GM19238 (cell line): Measurements from ENCODE around the gene NUP98.

Experiments
- DNase-seq: peaks from one replicate; pipeline ENCODE4 v3.0.0; 2011; ENCODE audit warnings: low spot score; ENCODE audit not compliant: insufficient read length

The NUP98 gene

DNA sequence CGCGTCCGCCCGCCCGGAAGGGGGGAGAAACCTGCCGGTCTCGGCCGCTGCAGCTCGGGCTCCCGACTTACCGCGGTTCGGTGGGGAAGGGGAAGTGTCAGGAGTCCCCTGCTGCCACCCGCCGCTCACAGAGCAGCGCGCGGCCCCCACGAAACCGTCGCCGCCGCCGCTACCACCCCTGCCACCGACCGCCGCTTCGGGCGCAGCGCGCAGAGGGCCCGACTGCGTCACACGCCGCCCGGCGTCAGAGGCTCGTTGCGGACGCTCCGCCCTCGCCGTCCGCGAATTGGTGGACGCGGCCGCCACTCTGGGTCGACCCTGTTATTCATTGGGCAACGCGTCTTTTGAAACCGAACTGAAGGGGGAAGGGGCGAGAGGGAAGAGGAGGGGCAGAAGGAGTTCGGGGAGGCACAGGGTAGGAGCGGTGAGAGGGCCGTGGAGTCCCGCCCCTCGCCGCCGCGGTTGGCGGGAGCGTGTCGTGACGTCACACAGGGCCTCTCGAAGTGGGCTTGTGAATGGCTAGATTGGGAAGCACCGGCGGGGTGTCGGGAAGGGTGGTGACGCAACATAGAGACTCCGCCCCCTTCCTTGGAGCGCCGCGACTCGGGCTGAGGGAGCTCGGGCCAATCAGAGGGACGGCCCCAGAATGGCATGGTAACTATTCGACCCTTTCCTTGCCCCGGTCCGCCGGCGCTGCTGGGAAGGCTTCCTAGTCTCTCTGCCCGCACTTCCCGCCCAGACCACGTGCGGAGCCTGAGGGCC, at the start of gene NUP98:
Gene NUP98, minus strand, starts transcription at position 226 of the 762 bp plus-strand sequence. CDS start 15,437 bp downstream, outside the sequence.
- DNase-seq: peak; percentile 97

DNA sequence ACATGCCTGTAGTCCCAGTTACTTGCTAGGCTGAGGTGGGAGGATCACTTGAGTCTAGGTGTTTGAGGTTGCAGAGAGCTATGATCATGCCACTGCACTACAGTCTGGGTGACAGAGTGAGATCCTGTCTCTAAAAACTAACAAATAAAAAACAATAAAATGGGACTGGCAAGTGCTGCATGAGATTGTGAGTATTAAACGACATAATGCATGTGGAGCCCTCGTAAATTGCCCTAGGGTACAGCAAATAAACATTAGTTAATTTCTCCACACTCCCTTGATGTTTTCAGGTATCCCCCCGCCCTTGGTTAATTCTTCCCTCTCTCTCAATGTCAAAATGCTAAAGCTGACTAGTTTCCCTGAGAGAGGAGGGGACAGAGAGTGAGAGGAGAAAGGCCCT, 48.3 kb upstream of the NUP98 start:
- no peak for DNase-seq

DNA sequence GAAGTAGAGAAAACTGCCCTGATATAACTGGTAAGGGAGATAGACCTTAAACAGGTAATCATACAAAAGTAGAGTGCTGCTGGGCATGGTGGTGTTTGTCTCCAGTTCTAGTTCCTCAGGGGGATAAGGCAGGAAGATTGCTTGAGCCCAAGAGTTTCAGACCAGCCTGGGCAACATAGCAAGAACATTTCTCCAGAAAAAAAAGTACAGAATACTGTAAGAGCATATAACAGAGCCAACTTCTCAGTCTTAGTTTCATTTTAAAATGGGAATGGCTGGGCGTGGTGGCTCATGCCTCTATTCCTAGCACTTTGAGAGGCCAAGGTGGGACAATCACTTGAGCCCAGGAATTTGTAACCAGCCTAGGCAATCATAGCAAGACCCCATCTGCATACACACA, 47.9 kb upstream of the NUP98 start:
- no peak for DNase-seq

DNA sequence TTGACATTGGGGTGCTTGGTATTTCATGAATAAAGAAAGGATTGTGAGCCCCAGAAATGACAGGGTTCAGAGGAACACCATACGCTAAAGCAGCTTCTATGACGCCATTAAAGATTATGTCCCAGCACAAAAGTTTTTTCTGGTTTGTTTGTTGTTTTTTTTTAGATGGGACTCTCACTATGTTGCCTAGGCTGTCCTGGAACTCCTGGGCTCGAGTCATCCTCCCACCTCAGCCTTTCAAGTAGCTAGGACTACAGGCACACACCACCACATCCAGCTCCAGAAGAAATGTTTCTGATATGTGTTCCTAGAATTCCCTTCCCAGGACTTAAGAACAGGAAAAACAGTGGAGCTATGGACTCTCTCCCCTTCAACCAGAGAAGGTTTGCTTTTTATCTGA, 46.0 kb upstream of the NUP98 start:
- DNase-seq: no peak

DNA sequence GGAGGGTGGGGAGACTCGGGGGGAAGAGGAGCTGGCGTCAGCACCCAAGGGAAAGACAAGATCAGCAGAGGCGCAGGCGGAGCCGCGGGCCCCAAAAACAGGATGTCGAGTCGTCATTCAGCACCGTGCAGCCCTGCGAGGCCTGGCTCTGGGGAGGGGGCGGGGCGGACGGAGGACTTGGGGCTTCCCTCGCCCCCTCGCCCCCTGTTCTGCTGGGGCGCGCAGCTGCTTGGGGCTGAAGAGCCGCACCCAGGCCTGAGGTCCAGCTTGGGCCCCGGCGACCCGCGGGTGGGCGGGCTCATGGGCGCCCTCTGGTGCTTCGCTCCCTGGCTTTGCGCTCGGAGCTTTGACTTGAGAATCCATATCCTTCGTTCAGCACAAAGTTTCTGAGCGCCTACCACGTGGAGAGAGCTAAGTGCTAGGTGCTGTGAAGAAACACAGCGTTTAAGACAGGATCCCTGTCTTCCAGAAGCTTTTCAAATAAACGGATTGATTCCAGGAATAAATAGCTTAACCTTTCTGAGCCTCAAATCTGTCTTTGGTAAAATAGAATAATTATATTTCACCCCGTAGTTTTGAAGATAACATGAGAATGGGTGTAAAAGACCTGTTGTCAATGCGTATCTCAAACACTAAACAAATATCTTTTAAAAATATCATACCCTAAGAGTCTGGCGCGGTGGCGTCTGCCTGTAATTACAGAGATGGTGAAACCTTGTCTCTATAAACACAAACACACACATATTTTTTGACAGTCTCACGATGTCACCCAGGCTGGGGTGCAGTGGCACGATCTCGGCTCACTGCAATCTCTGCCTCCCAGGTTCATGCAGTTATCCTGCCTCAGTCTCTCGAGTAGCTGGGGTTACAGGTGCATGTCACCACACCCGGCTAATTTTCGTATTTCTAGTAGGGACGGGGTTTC, 44.3 kb upstream of the NUP98 start:
- DNase-seq: peak; percentile 60

DNA sequence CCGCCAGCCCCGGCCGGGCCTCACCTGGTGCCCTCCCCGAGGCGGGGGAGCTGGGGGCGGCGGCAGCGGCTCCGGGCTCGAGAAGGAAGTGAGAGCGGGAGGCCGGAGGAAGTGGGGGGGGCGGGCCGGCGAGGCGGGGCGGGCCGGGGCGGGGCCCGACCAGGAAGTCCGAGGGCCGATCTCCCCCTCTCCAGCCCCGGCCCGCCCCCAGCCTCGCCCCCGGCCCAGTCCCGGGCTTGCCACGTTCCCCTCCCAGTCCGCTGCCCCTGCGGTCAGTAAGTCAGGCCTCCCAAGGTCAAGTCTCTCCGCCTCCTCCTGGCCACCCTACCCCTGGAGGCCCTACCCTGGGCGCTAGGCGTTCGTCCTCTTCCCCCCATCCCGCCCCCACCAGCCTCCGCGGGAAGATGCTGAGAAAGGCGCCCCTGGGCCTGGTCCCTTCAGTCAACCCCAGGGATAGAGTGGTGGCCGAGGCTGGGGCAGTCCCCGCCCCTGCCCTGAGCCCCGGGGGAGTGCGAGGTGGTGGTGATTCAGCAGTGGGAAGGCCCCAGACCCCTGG, 43.6 kb upstream of the NUP98 start, which contains the start of gene RHOG:
Gene RHOG, minus strand, starts transcription at position 90 of the 556 bp plus-strand sequence. CDS start 12,821 bp downstream, outside the sequence.
- peak; percentile 82 for DNase-seq

DNA sequence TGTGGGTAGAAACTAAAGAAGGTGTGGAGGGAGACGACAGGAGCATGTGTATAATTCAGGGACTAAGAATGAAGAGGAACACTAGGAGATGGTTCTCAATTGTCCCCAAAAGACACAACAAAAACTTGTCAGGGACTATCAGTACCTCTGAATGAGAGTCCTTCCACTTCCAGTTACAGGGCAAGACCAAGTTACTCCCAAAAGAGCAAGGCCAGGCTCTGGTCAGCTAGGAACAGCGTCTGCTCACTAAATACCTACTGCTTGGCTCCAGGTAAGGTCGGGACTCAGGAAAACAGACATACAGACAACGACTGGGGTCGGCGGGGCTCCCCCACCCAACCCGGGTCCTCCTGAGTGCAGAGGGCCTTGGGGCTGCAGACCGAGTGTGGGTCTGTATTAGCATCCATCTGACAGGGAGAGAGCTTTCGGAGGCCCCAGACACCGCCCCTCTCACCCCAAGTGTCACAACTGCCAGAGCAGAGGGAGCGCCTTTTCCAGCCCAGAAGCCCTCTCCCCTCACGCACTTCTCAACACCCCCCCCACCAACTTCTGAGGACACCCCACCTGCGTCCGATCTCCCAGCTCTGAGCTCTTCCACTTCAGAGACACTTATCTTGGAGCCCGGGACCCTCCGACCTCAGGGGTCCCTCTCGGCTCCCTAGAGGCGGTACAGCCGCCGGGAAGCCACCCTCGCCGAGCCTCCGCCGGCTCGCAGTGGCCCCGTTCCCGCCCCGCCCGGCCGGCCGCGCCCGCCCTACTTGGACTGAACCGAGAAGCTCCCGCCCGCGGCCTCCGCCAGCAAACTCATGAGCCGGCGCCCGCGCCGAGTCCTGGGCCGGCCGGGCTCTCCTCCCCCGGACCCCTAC, 42.9 kb upstream of the NUP98 start:
- DNase-seq: no peak

DNA sequence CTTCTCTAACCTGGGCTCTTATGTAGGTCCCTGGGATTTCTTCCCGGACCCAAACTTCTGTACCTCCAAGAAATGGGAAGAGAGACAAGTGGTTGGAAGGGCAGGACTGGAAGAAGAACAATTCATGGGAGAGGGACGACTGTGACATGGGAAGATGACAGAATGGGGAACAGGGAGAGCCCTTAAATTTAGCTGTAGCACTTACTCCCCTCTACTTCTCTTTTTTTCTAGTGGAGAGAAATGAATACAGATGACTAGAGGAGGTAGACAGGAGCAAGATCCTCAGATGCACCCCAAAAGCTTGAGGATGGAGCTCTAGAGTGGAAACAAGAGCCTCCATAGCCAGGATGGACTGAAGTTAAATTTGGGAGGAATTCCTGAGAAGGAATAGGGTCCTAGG, 41.1 kb upstream of the NUP98 start:
- no peak for DNase-seq

DNA sequence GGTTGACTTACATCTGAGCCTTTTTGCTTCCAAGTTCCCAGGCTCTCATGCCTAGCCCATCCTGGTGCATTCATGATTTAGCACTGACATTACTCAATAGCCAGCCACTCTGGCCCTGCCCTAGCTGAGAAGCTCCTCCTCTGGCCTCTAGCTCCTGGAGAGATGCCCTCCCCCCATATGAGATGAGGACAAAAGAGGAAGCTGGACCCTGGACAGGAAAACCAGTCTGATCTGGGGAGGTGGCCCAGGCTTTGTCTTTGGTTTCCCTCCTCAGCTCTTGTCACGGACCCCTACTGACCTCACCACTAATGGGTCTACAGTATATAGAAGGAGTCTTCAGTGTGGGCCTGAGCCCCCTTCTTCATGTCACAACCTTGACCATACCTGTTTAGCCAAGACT, 40.4 kb upstream of the NUP98 start:
- no peak for DNase-seq

DNA sequence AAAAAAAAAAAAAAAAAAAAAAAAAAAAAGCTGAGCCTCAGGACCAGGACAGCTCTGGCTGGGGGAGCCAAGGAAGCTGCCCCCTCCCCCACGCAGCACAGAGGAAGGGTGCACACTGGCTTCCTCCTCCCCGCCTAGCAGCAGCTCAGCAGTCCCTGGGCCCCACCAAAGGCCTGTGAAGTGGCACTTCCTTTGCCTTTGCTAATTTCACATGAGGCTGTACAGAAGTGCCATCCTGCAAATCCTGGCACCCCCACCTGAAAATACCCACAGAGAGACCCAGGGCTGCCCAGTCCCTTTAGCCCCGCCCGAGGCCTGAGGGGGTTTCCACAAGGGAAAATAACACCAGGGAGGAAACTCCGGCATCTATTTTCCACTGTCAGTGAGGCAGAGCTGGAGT, 39.5 kb upstream of the NUP98 start:
- DNase-seq: no peak

DNA sequence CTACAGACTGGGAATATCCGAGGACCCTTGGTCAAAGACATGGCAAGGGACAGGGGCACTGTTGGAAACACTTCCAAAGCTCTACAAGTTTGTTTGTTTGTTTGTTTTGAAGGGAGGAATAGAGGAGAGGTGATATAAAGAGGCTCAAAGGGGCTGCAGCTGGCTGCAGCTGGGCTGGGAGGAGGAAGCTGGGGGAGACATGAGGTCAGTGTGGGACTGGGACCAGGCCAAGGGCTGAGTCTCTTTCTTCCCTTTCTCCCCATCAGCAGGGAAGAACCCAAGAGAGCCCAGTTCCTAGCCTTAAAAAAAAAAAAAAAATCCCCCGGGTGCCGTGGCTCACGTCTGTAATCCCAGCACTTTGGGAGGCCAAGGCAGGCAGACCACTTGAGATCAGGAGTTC, 38.4 kb upstream of the NUP98 start:
- DNase-seq: no peak

DNA sequence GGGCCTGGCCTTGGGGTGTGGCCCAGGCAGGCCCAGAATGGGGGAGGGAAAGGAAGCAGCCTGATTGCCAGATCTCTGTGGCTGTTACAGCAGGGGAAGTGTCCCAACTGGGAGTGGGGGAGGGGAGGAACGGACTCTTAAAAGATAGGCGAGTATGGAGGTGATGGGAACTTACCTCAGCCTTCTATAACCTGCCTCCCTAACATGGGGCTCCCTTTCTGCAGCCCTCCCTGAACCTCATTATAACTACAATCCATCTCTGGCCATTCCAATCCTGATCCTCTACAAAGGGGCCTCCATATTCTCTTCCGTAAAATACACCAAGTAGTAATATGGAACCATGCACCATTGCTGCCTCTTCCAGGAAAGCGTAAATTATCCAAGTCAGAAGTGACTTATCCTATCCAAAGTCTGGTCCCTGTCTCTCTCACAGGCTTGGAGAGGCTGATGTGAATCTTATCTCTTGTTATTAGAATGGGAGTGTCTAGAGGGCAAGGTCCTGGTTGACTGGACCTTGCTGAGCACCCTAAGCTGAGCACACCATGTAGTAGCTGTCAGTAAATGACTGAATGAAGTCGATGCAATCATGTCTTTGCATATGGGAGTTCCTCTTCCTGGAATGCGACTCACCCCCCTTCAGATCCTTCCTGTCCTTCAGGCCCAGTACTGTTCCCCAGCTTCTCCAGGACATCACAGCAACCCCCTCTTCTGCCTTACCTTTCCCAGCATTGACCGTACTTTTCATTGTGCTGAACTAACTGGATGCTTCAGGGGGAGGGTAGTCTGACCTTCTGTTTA, 37.5 kb upstream of the NUP98 start:
- DNase-seq: no peak

DNA sequence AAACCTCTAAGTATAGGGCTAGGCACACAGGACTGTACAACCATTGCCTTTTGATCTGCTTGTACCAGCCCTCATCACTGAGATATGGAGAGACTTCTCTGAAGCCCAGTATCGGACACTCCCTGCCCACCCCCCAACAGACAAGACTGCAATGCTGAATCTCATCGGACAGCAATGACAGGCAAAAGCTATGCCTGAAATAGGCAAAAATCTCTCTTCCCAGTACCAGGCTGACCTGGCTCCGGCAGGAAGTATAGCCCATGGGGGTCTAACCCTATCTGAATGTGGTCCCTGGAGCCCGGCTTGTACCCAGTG, 37.0 kb upstream of the NUP98 start:
- no peak for DNase-seq

DNA sequence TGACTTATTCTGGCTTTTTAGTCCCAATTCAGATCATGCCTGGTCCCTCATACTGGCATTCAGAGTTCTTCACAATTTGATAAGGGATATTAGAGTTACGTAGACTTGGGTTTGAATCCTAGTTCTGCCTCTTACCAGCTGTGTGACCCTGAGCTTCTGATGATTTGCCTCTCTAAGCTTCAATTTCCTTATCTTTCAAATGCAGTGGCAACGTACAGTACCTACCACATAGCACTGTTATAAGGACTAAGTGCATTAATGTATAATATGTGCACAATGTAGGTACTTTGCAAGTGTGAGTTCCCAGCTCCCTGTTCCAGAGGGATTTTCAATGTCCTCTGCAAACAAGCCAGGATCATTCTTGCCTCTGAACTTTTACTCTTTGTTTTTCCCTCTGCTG, 36.1 kb upstream of the NUP98 start:
- no peak for DNase-seq

DNA sequence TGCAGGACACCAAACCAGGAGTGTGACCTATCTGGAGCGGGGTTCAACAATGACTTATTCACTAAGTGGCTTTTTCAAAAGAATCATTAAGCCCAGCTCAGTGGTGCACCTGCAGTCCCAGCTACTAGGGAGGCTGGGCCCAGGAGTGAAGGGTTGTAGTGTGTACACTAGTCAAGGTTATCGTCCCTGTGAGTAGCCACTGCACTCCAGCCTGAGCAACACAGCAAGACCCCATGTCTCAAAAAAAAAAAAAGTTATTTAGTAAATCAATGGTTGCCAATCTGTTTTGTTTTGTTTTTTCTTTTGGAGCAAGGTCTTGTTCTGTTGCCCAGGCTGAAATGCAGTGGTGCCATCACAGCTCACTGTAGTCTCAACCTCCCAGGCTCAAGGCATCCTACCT, 35.5 kb upstream of the NUP98 start:
- no peak for DNase-seq

DNA sequence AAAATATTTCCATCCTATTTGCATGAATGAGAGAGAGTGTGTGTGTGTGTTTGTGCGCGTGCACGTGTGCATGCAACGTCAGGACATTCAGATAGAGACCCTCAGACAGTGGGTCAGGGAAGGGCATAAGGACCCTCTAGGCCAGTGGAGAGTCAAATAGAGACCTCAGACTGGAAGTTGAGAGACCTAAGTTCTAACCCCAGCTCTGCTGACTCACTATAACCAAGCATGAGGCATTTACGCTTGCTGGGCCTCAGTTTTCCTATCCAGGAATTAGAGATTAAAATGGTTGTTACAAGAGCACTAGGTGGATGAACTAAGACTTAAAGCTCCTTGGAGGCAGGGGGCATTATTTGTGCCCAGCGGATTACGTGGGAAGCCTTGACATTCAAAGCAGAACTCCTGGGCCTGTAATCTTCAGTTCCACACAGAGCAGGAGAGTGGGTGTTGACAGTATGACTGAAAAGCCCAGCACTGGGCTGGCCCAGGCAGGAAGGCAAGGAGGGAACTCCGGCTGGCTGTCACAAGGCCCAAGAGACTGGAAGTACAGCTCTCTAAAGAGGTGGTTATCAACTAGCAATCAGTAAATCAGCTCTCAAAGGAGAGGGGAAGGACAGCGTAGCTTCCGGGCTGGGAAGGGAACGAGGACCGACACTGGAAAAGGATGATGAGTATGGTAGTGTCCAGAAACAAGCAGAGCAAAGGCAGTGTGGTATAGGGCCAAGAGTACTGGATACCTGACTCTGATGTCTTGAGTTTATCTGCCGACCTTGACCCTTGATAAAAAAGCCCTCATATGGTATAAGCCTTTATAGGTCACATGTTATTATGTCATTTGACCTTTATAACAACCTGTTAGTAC, 34.3 kb upstream of the NUP98 start:
- DNase-seq: no peak

DNA sequence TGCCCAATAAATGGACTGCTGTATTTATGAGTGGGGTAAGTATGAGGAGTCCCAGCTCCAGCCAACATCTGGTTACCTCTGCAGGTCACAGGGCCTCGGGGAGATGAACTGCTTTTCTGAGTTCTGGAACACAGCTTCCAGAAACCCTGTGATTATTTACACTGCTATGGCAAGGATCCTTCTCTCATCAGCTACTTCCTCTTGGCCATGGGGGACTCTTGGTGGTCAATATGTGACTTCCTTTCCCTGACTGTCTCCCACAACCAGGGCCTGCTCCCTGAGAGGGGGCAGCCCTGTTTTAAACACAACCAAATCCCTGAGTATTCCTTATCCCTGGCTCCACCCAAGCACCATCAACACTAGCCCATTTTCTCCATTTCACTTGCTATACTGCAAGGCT, 33.4 kb upstream of the NUP98 start:
- no peak for DNase-seq

DNA sequence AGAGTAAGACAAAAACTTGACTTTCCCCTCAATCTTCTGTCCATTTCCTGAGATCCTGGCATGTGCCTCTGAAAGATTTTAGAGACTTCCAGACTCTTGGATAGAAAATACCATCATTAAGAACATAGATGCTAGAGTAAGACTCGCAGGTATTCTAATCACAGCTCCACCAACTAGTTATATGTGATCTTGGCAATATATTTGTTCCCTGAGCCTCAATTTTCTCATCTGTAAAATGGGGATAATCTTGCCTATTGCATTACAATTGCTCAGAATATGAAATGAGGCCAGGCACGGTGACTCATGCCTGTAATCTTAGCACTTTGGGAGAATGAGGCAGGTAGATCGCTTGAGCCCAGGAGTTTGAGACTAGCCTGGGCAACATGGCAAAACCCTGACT, 32.7 kb upstream of the NUP98 start:
- DNase-seq: no peak

DNA sequence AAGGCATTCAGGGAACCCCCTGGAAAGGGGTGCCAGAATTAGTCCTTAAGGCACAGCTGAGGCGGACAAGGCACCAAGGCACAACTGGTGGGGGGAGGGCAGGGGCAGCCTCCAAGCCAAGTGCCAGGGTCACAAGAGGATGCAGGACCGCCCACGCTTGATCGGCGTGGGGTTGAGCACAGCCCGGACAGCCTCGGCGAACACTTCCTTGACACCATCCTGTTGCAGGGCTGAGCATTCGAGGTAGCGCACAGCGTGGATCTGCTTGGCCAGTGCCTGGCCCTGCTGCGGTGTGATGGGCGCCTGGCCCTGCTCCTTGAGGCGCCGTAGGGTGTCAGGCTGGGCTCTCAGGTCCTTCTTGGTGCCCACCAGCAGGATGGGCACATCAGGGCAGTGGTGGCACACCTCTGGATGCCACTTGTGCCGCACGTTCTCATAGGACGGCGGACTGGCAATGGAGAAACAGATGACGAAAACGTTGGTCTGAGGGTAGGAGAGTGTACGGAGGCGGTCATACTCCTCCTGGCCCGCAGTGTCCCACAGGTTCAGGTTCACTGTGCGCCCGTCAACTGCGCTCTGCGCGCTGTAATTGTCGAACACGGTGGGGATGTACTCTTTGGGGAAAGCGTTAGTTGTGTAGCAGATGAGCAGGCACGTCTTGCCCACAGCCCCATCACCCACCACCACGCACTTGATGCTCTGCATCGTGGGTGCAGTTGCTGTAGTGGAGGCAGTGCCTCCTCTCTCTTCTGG, 30.3 kb upstream of the NUP98 start:
- DNase-seq: no peak
